ENCODE measurements around the gene DOC2A. TPM values are rescaled to one million over a fixed set of nuclear protein-coding genes. Genes with fewer than 3 reads are reported as not detected.

DOC2A gene
- total and polyA plus RNA-seq, 2 of the 4 experiments (the other 2 are of a cell fraction) = under 0.01 to 0.48 TPM

DNA sequence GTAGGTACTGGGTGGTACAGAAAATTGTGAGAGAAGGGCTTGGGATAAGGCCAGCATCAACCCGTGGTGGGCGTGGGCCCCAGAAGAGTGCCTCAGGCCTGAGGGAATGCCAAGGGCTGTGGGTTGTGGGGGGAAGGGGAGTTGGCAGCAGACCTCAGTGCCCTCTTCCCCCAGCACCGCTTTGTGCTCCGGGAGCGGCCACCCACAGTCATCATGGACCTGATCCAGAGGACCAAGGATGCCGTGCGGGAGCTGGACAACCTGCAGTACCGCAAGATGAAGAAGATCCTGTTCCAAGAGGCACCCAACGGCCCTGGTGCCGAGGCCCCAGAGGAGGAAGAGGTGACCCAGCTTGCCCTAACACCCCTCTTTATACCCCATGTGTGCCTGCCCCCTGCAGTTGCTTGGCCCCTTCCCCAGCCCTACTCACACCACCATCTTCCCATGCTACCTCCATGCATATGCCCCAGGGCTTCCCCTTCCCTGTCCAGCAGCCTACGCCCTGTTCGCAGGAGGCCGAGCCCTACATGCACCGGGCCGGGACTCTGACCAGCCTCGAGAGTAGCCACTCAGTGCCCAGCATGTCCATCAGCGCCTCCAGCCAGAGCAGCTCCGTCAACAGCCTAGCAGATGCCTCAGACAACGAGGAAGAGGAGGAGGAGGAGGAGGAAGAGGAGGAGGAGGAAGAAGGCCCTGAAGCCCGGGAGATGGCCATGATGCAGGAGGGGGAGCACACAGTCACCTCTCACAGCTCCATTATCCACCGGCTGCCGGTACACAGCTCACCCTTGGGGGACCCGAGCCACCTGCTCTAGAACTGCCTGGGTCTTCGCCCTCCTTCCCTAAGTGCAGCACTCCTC is 28.0 kb downstream of the DOC2A start (continued):
- TF ChIP-seq BHLHE40 (IDR thresholded peaks at IDR 0.05; ENCODE audit: low read depth, low read length) = no peak

DNA sequence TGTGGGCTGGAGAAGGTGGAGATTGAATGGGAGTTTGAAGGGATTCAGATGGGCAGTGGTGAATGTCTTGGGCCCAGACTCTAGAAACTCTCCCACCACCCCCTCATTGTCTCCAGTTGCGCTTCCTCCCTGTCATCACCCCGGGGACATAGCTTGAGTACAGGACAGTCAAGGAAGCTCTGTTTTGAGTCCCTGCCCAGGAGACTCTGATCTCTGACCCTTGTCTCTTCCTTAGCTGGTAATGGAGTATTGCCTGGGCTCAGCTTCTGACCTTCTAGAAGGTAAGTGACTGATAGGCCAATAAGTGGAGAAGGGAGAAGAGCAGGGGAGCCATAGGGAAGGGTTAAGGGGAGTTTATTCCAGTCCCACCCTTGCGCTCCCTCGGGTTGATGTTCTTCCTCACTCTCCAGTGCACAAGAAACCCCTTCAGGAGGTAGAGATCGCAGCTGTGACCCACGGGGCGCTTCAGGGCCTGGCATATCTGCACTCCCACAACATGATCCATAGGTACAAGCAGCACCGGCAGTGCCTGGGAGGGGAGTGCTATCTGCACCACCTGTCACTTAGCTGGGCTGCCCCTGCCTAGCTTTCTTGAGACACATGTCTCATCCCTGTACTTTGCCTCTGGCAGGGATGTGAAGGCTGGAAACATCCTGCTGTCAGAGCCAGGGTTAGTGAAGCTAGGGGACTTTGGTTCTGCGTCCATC is 32.1 kb downstream of the DOC2A start:
- H3K4me1 ChIP-seq (ENCODE audit: control insufficient read depth, insufficient read depth, low read length) = peaks cover 13% of the 10 kb centered on the region; the same call in 1 of the 2 replicates
- 100% methylated on average over 1 of the region's 9 CpGs; no CpG with 5 or more reads in 1 of the 2 experiments for WGBS, 2 experiments (ENCODE audit: extremely low coverage in 2 of 2, insufficient read length in 1 of 2)
- POLR2A ChIA-PET (ENCODE audit: unreplicated experiment) = no interaction called here
- no peak overlapping the region for H3K9ac ChIP-seq (ENCODE audit: low read depth, low read length)
- H3K18ac ChIP-seq (ENCODE audit: low read depth, low read length) = no peak overlapping the region
- no peak overlapping the region for H4K5ac ChIP-seq (ENCODE audit: low read depth, low read length)
- no peak overlapping the region for H3K4me2 ChIP-seq (ENCODE audit: low read depth, low read length)
- TF ChIP-seq POLR2A (IDR thresholded peaks at IDR 0.05; ENCODE audit: low read depth, low read length) (no peak), SMC3 (IDR thresholded peaks at IDR 0.05; ENCODE audit: low read depth, low read length) (no peak)
- CTCF ChIA-PET = no interaction called here
- H2BK5ac ChIP-seq (ENCODE audit: low read depth, low read length, poor library complexity, severe bottlenecking) = no peak overlapping the region
- no peak overlapping the region for H2BK120ac ChIP-seq (ENCODE audit: low read depth, low read length)
- no TSS peak for BruUV-seq (replicated peaks)
- H3K14ac ChIP-seq (replicated peaks; ENCODE audit: low read depth, low read length) = no peak overlapping the region
- no peak overlapping the region for H3K4ac ChIP-seq (ENCODE audit: low read depth, low read length)
- dilution Hi-C loops (cut with HindIII; ENCODE audit: low sequenced_read_pairs, unreplicated experiment) (no loop called here), intact Hi-C loops (cut with micrococcal nuclease) (no loop called here), in situ Hi-C loops (cut with MboI; ENCODE audit: low sequenced_read_pairs) (no loop called here)
- peaks cover 44% of the 10 kb centered on the region for H4K20me1 ChIP-seq (ENCODE audit: insufficient read depth, low read length)
- H3K36me3 ChIP-seq (ENCODE audit: control insufficient read depth, insufficient read depth, low read length) = peaks cover 49% of the 10 kb centered on the region
- H3K9me1 ChIP-seq (ENCODE audit: insufficient read depth, low read length) = peaks cover 28% of the 10 kb centered on the region
- H3K56ac ChIP-seq (ENCODE audit: extremely low read depth, insufficient read depth, low read length) = no peak overlapping the region
- H3K4me3 ChIP-seq (ENCODE audit: insufficient read depth, low read depth, low read length) = no peak overlapping the region
- no peak overlapping the region for H2AK9ac ChIP-seq (replicated peaks; ENCODE audit: low read depth, low read length, poor library complexity)
- no peak overlapping the region for H2BK20ac ChIP-seq (ENCODE audit: low read depth, low read length)
- no peak overlapping the region for H4K91ac ChIP-seq (ENCODE audit: insufficient read depth, low read depth, low read length)
- H3K79me1 ChIP-seq (ENCODE audit: low read depth in 1 of 2, low read length in 2 of 2) = peaks cover 11 to 71% of the 10 kb centered on the region in 2 experiments
- no peak overlapping the region for H3K23ac ChIP-seq (ENCODE audit: low read depth, low read length)
- H3K27ac ChIP-seq (ENCODE audit: insufficient read depth, low read length) = no peak overlapping the region
- H3K27me3 ChIP-seq (ENCODE audit: control insufficient read depth, insufficient read depth, low read length) = no peaks in the 10 kb centered on the region
- no peak overlapping the region for H2AFZ ChIP-seq (replicated peaks; ENCODE audit: low read length, poor library complexity)
- H4K8ac ChIP-seq (ENCODE audit: low read depth in 2 of 2, low read length in 2 of 2) = no peak overlapping the region
- no peak for DNase-seq
- no peak overlapping the region for H2BK15ac ChIP-seq (ENCODE audit: low read depth, low read length)
- ATAC-seq (ENCODE audit: low read depth) = no peak
- H2AK5ac ChIP-seq (ENCODE audit: low read depth, low read length) = no peak overlapping the region
- no peaks in the 10 kb centered on the region for H3K9me3 ChIP-seq (ENCODE audit: control insufficient read depth, insufficient read depth, low read length)

Data from IMR-90 (cell line).